ENCODE data around the gene BANP.

Gene BANP

DNA sequence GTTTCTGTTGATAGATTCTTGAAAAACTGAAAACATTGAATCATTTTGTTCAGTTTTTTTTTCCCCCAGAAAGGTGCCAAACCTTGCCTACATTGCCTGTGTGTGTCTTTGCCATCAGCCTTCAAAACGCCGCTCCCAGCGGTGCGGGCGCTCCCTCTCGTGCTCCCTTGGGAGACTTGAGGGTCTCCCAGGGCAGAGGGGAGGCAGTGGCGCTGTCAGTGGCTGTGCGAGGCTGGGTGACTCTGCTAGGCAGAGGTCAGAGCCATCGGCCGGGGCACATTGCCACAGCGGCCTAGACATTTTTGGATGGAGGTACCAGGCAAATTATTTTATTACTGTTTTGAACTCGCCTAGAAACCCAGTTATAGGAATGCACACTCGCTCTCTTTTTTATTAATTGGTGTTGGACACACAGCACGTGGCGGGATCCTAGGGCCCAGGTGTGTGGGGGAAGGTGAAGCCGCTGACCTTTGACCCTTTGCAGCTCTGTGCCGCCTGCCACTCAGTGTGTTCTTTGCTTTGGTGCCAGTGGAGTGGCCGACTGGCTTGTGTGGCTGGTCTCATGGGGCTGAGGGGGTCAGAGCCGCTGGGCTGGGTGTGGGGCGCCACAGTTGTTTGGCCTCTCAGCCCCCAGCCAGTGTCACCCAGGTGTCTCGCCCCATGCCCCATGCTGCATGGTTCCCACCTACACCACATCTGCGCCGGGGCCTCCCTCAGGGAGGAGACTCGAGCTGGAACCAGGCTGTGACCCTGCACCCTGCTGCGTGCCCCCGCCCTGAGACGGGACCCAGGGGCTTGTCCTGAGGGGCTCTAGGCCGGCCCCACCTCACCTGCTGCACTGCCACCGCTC, 115.7 kb downstream of the BANP start:
- no peak for TF ChIP-seq CTCF (IDR thresholded peaks at IDR 0.05; ENCODE audit: low read depth, low read length, missing control alignments)
- no peak overlapping the region for H3K4me3 ChIP-seq (replicated peaks; ENCODE audit: low read depth, low read length)
- DNase-seq (ENCODE audit: extremely low read depth, low read depth): no peak

GRCh38 chr16:88067530-88068411, 116.5 kb downstream of the BANP start:
- H3K4me3 ChIP-seq (replicated peaks; ENCODE audit: low read depth, low read length): no peak overlapping the region
- TF ChIP-seq CTCF (IDR thresholded peaks at IDR 0.05; ENCODE audit: low read depth, low read length, missing control alignments): no peak
- no peak for DNase-seq (ENCODE audit: extremely low read depth, low read depth)

- DNase-seq (ENCODE audit: extremely low read depth, low read depth): no peak
- TF ChIP-seq CTCF (IDR thresholded peaks at IDR 0.05; ENCODE audit: low read depth, low read length, missing control alignments): no peak
- no peak overlapping the region for H3K4me3 ChIP-seq (replicated peaks; ENCODE audit: low read depth, low read length)
Measured at GRCh38 chr16:88068476-88069396, 117.5 kb downstream of the BANP start.

GRCh38 chr16:88069397-88070168, 118.3 kb downstream of the BANP start:
- TF ChIP-seq CTCF (IDR thresholded peaks at IDR 0.05; ENCODE audit: low read depth, low read length, missing control alignments): no peak
- no peak overlapping the region for H3K4me3 ChIP-seq (replicated peaks; ENCODE audit: low read depth, low read length)
- DNase-seq (ENCODE audit: extremely low read depth, low read depth): no peak

DNA sequence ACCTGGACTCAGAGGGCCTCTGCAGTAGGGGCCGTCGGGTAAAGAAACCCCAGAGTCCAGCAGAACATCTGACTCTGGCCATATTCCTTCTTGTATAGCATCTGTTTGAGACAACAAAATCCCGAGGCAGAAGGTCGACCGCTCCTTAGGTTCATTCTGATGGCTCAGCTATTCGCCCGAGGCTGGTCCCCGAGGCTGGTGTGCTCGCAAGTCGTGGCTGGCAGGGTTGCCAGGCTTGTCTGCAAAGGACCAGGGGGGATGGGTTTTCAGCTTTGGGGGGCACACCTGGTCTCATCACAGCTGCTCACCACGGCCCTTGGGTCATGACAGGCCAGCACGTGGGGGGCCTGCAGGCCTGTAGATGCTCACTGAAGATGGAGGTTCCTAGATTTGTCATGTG, 119.1 kb downstream of the BANP start:
- H3K4me3 ChIP-seq (replicated peaks; ENCODE audit: low read depth, low read length): no peak overlapping the region
- no peak for TF ChIP-seq CTCF (IDR thresholded peaks at IDR 0.05; ENCODE audit: low read depth, low read length, missing control alignments)
- DNase-seq (ENCODE audit: extremely low read depth, low read depth): no peak

Measured in HFF-Myc (cell line).